H9 (cell line): ENCODE results near the gene POLN. TPM values are rescaled to one million over a fixed set of nuclear protein-coding genes. Genes with fewer than 3 reads are reported as not detected.

Experiments
- DNase-seq: peaks from one replicate; pipeline ENCODE4 v3.0.0-alpha.2; 2017
- H2AFZ ChIP-seq: one replicate; pipeline ENCODE4 v1.6.1; 2013; ENCODE audit warnings: mild to moderate bottlenecking, low read length, control low read depth, moderate library complexity
- H2AK5ac ChIP-seq: 2 replicates; pipeline ENCODE4 v1.6.1; 2013; ENCODE audit warnings: low read length, control low read depth, mixed read lengths; ENCODE audit not compliant: insufficient read length
- H2BK120ac ChIP-seq: one replicate; pipeline ENCODE4 v1.6.1; 2013; ENCODE audit warnings: low read depth, mild to moderate bottlenecking, low read length, control low read depth, inconsistent platforms; ENCODE audit not compliant: poor library complexity, severe bottlenecking
- H2BK12ac ChIP-seq: 2 replicates; pipeline ENCODE4 v1.6.1; 2013; ENCODE audit warnings: low read length, control low read depth, mixed read lengths, low read depth; ENCODE audit not compliant: insufficient read length
- H2BK15ac ChIP-seq: 2 replicates; pipeline ENCODE4 v1.6.1; 2013; ENCODE audit warnings: low read depth, low read length, control low read depth
- H2BK20ac ChIP-seq: one replicate; pipeline ENCODE4 v1.6.1; 2013; ENCODE audit warnings: low read depth, mild to moderate bottlenecking, low read length, control low read depth, inconsistent platforms; ENCODE audit not compliant: poor library complexity, severe bottlenecking
- H2BK5ac ChIP-seq: 2 replicates; pipeline ENCODE4 v1.6.1; 2013; ENCODE audit warnings: low read length, control low read depth, mixed read lengths; ENCODE audit not compliant: insufficient read length
- H3K14ac ChIP-seq: 2 replicates; pipeline ENCODE4 v1.6.1; 2013; ENCODE audit warnings: low read length, control low read depth; ENCODE audit not compliant: insufficient read depth
- H3K18ac ChIP-seq: 2 replicates; pipeline ENCODE4 v1.6.1; 2013; ENCODE audit warnings: low read depth, mild to moderate bottlenecking, mixed read lengths, low read length, control low read depth; ENCODE audit not compliant: insufficient read length
- H3K23ac ChIP-seq: 2 replicates; pipeline ENCODE4 v1.6.1; 2013; ENCODE audit warnings: low read length, control low read depth, mixed read lengths, low read depth; ENCODE audit not compliant: insufficient read length
- H3K23me2 ChIP-seq: 2 replicates; pipeline ENCODE4 v1.6.1; 2013; ENCODE audit warnings: low read depth, mild to moderate bottlenecking, mixed read lengths, low read length, control low read depth; ENCODE audit not compliant: insufficient read length, poor library complexity, severe bottlenecking
- H3K27ac ChIP-seq: 2 replicates; pipeline ENCODE4 v1.5.1; 2013; ENCODE audit warnings: low read length, control low read depth, mixed read lengths, low read depth; ENCODE audit not compliant: insufficient read length
- H3K27me3 ChIP-seq: 2 replicates; pipeline ENCODE4 v1.6.1; 2013; ENCODE audit warnings: low read length, control low read depth, inconsistent platforms; ENCODE audit not compliant: insufficient read depth
- H3K4ac ChIP-seq: 2 replicates; pipeline ENCODE4 v1.6.1; 2013; ENCODE audit warnings: low read depth, mild to moderate bottlenecking, control low read depth, inconsistent platforms, low read length, moderate library complexity
- H3K4me1 ChIP-seq: 2 replicates; pipeline ENCODE4 v1.6.1; 2013; ENCODE audit warnings: low read length, control low read depth, inconsistent platforms; ENCODE audit not compliant: insufficient read depth
- H3K4me2 ChIP-seq: 2 replicates; pipeline ENCODE4 v1.6.1; 2013; ENCODE audit warnings: low read length, control low read depth, mixed read lengths; ENCODE audit not compliant: insufficient read length, insufficient read depth
- H3K56ac ChIP-seq: 2 replicates; pipeline ENCODE4 v1.6.1; 2013; ENCODE audit warnings: low read depth, mild to moderate bottlenecking, mixed read lengths, low read length, control low read depth; ENCODE audit not compliant: insufficient read length
- H3K79me1 ChIP-seq: 2 replicates; pipeline ENCODE4 v1.6.1; 2013; ENCODE audit warnings: low read depth, mild to moderate bottlenecking, moderate library complexity, low read length, control low read depth, inconsistent platforms; ENCODE audit not compliant: insufficient read depth, poor library complexity, severe bottlenecking
- H3K79me2 ChIP-seq: 2 replicates; pipeline ENCODE4 v1.6.1; 2013; ENCODE audit warnings: low read length, control low read depth, inconsistent platforms; ENCODE audit not compliant: insufficient read depth
- H3K9ac ChIP-seq: 2 replicates; pipeline ENCODE4 v1.6.1; 2013; ENCODE audit warnings: low read length, control low read depth, mixed read lengths; ENCODE audit not compliant: insufficient read length; ENCODE audit errors: extremely low read depth
- H3K9me3 ChIP-seq: one replicate; pipeline ENCODE4 v1.6.1; 2013; ENCODE audit warnings: low read depth, low read length, inconsistent platforms; ENCODE audit not compliant: control insufficient read depth
- H3T11ph ChIP-seq: one replicate; pipeline ENCODE4 v1.6.1; 2013; ENCODE audit warnings: mild to moderate bottlenecking, low read length, control low read depth, inconsistent platforms
- H4K20me1 ChIP-seq: one replicate; pipeline ENCODE4 v1.6.1; 2013; ENCODE audit not compliant: control insufficient read depth, insufficient read length, insufficient read depth
- H4K5ac ChIP-seq: 2 replicates; pipeline ENCODE4 v1.6.1; 2013; ENCODE audit warnings: low read depth, mild to moderate bottlenecking, mixed read lengths, low read length, control low read depth; ENCODE audit not compliant: insufficient read length
- H4K8ac ChIP-seq: replicated peaks from 2 replicates; pipeline ENCODE4 v1.6.1; 2013; ENCODE audit warnings: low read length, control low read depth, mixed read lengths, low read depth; ENCODE audit not compliant: insufficient read length
- H4K91ac ChIP-seq: 2 replicates; pipeline ENCODE4 v1.6.1; 2013; ENCODE audit warnings: low read depth, mild to moderate bottlenecking, moderate library complexity, mixed read lengths, low read length, control low read depth; ENCODE audit not compliant: insufficient read length
- H3K27ac Mint-ChIP-seq, 3 experiments: 2 replicates in 2 of 3; 3 replicates in 1 of 3; pipeline ENCODE4 v1.8.0; 2020 to 2021; ENCODE audit warnings: mixed read lengths in 3 of 3, mild to moderate bottlenecking in 1 of 3, moderate library complexity in 1 of 3
- H3K27me3 Mint-ChIP-seq: 2 replicates; pipeline ENCODE4 v1.8.0; 2021; ENCODE audit warnings: low read depth, mild to moderate bottlenecking, moderate library complexity, mixed read lengths
- H3K36me3 Mint-ChIP-seq, 3 experiments: 2 replicates in 2 of 3; 3 replicates in 1 of 3; pipeline ENCODE4 v1.8.0; 2020 to 2021; ENCODE audit warnings: low read depth in 3 of 3, mixed read lengths in 3 of 3; ENCODE audit not compliant: insufficient read depth in 1 of 3
- H3K4me1 Mint-ChIP-seq, 2 experiments: 2 replicates each; pipeline ENCODE4 v1.8.0; 2020; ENCODE audit warnings: mixed read lengths in 2 of 2
- H3K4me3 Mint-ChIP-seq, 2 experiments: 2 replicates in 1 of 2; 3 replicates in 1 of 2; pipeline ENCODE4 v1.8.0; 2020 to 2021; ENCODE audit warnings: mild to moderate bottlenecking in 2 of 2, mixed read lengths in 2 of 2, moderate library complexity in 1 of 2
- H3K9me3 Mint-ChIP-seq, 2 experiments: 2 replicates in 1 of 2; 3 replicates in 1 of 2; pipeline ENCODE4 v1.8.0; 2020; ENCODE audit warnings: mild to moderate bottlenecking in 2 of 2, mixed read lengths in 2 of 2, moderate library complexity in 1 of 2
- CTCF ChIP-seq: fragments of 200-600 bp; sonication (generic); conservative IDR thresholded peaks from 3 replicates; pipeline ENCODE4 v1.8.0; 2021; ENCODE audit warnings: antibody characterized with exemption, mild to moderate bottlenecking
- WGBS: extraction: QIAGEN DNeasy Blood & Tissue Kit; methylation state at CpG from one replicate; pipeline ENCODE4 v1.1.7; 2013; ENCODE audit warnings: missing lambda C conversion rate, low lambda C conversion rate, mixed read lengths; ENCODE audit not compliant: insufficient read length; ENCODE audit errors: extremely low coverage; 5-methylcytosine and 5-hydroxymethylcytosine counted together
- total RNA-seq: library from RNA; stranded (reverse); gene quantifications from 2 replicates; pipeline ENCODE4 v1.2.1, GENCODE V29; 2021

POLN gene
- total RNA-seq, 1 experiment from 2014 or later: 0.74 TPM

GRCh38 chr4:2272026-2272827 lies 30.3 kb upstream of the POLN start:
- no peaks in the 10 kb centered on the region for H4K20me1 ChIP-seq

More at GRCh38 chr4:2272026-2272827, 30.3 kb upstream of the POLN start:
- H3K4ac ChIP-seq: no peak overlapping the region
- H2BK12ac ChIP-seq: no peak overlapping the region
- no peak overlapping the region for H2AK5ac ChIP-seq
- no peak overlapping the region for H4K5ac ChIP-seq
- Mint-ChIP-seq H3K36me3 (no peaks in the 10 kb centered on the region), H3K27me3 (peaks cover 2% of the 10 kb centered on the region; the same call in 1 of the 2 replicates), H3K4me1 (peaks cover 4 to 11% of the 10 kb centered on the region in 2 experiments; a peak in 3 of 4 replicates), H3K9me3 (no peaks in the 10 kb centered on the region), H3K27ac (peak overlapping the region in 1 of 3 experiments; percentile 79; a peak in 2 of 7 replicates), H3K4me3 (no peak overlapping the region)
- H3K79me1 ChIP-seq: no peaks in the 10 kb centered on the region
- peak overlapping the region; percentile 8 for H4K8ac ChIP-seq
- H3K9ac ChIP-seq: no peak overlapping the region
- DNase-seq: no peak
- H3K9me3 ChIP-seq: no peaks in the 10 kb centered on the region
- no peak overlapping the region for H2BK20ac ChIP-seq
- no peaks in the 10 kb centered on the region for H3K27me3 ChIP-seq
- peak overlapping the region; percentile 13 for H3K18ac ChIP-seq
- peak overlapping the region; percentile 16; the same call in 1 of the 2 replicates for H3K14ac ChIP-seq
- no peak for TF ChIP-seq CTCF
- H2BK120ac ChIP-seq: no peak overlapping the region
- no peak overlapping the region for H3K23ac ChIP-seq
- no peak overlapping the region for H3K4me2 ChIP-seq
- no peak overlapping the region for H4K91ac ChIP-seq
- H2BK15ac ChIP-seq: no peak overlapping the region
- H3K23me2 ChIP-seq: no peaks in the 10 kb centered on the region
- no peak overlapping the region for H2AFZ ChIP-seq
- H2BK5ac ChIP-seq: no peak overlapping the region
- no peaks in the 10 kb centered on the region for H3K4me1 ChIP-seq
- no peaks in the 10 kb centered on the region for H3K79me2 ChIP-seq
- H3K56ac ChIP-seq: no peak overlapping the region
- H3K27ac ChIP-seq: no peak overlapping the region
- no peak overlapping the region for H3T11ph ChIP-seq
- no CpG with 5 or more reads among the region's 25 CpGs for WGBS
